K562 treated with DMSO at 1 percent for 48 hours (cell line): ENCODE measurements around the gene DACH1. TPM values are rescaled to one million over a fixed set of nuclear protein-coding genes. Genes with fewer than 3 reads are reported as not detected.

Experiments used
- total RNA-seq: library from RNA; unstranded; fragments of 300-600 nt; gene quantifications from 2 replicates; pipeline ENCODE4 v1.2.3, GENCODE V29; 2022; ENCODE audit warnings: low replicate concordance; ENCODE audit errors: extremely low read depth

DACH1 gene
- total RNA-seq, result not detected in 2 replicates

GRCh38 chr13:71867131-71867814 is at the start of gene DACH1:
Gene DACH1 (minus strand): TSS chr13:71867204.

